ENCODE results near the gene KCNQ1. TPM values are rescaled to one million over a fixed set of nuclear protein-coding genes. Genes with fewer than 3 reads are reported as not detected.

KCNQ1 gene
- total RNA-seq, 4 donors from 2014 or later: 0.89 to 2.2 (median 1.3) TPM

Other genes with a start within 250 kb of the KCNQ1 start
- gene ASCL2, start 174.4 kb upstream of the KCNQ1 start, total RNA-seq: 10 to 100 TPM; 11.4 to 18.0 (median 15.9) TPM
- 1 to 10 TPM in 2 of 4 donors, not detected in 2; 1.2 to 2.5 TPM for gene C11orf21, start 143.1 kb upstream of the KCNQ1 start, total RNA-seq
- 1 to 10 TPM in 1 of 4 donors, under 1 TPM in 1, not detected in 2; 0.26 to 4.3 TPM for gene TSPAN32, start 143.0 kb upstream of the KCNQ1 start, total RNA-seq
- gene CD81, start 67.7 kb upstream of the KCNQ1 start, total RNA-seq: 100 to 1,000 TPM; 234 to 340 (median 277) TPM
- gene TSSC4, start 44.3 kb upstream of the KCNQ1 start, total RNA-seq: 10 to 100 TPM; 25.7 to 60.9 (median 51.4) TPM
- gene TRPM5, start 494 bp upstream of the KCNQ1 start, total RNA-seq: under 1 TPM in 1 of 4 donors, not detected in 3; 0.29 TPM